Measurements from ENCODE around the gene PALM3.
"Not testable (repeated sequence)": the region's sequence is repeated elsewhere in the genome, so short reads cannot be mapped to it uniquely, and the experiment has no call there.

The PALM3 gene

GRCh38 chr19:14059093-14059480, 2.8 kb downstream of the PALM3 start:
- no peak for DNase-seq

- DNase-seq: no peak
Measured at GRCh38 chr19:14058182-14059092, 3.4 kb downstream of the PALM3 start.

GRCh38 chr19:14056741-14057356, 5.0 kb downstream of the PALM3 start:
- DNase-seq: no peak

- DNase-seq: no peak
Measured at GRCh38 chr19:14056069-14056666, 5.7 kb downstream of the PALM3 start.

- DNase-seq: no peak
Measured at GRCh38 chr19:14055396-14055795, 6.5 kb downstream of the PALM3 start.

- no peak for DNase-seq
Measured at GRCh38 chr19:14054721-14055120, 7.2 kb downstream of the PALM3 start.

GRCh38 chr19:14054099-14054498, 7.8 kb downstream of the PALM3 start:
- no peak for DNase-seq

GRCh38 chr19:14053500-14053899, 8.4 kb downstream of the PALM3 start:
- DNase-seq: no peak

GRCh38 chr19:14053032-14053431, 8.8 kb downstream of the PALM3 start:
- DNase-seq: no peak

GRCh38 chr19:14052470-14052869, 9.4 kb downstream of the PALM3 start:
- no peak for DNase-seq

GRCh38 chr19:14051980-14052379, 9.9 kb downstream of the PALM3 start:
- DNase-seq: no peak

GRCh38 chr19:14050961-14051360, 10.9 kb downstream of the PALM3 start:
- DNase-seq: not testable (repeated sequence)

GRCh38 chr19:14050512-14050911, 11.4 kb downstream of the PALM3 start:
- no peak for DNase-seq

- DNase-seq: no peak
Measured at GRCh38 chr19:14048443-14049153, 13.3 kb downstream of the PALM3 start.

- DNase-seq: not testable (repeated sequence)
Measured at GRCh38 chr19:14047866-14048265, 14.0 kb downstream of the PALM3 start.

- DNase-seq: not testable (repeated sequence)
Measured at GRCh38 chr19:14042659-14043608, 18.9 kb downstream of the PALM3 start.

GRCh38 chr19:14039181-14039580, 22.7 kb downstream of the PALM3 start:
- DNase-seq: no peak

- DNase-seq: no peak
Measured at GRCh38 chr19:14035706-14036105, 26.2 kb downstream of the PALM3 start.

- DNase-seq: not testable (repeated sequence)
Measured at GRCh38 chr19:14035159-14035558, 26.7 kb downstream of the PALM3 start.

- no peak for DNase-seq
Measured at GRCh38 chr19:14033946-14034345, 27.9 kb downstream of the PALM3 start.

- peak; percentile 35 for DNase-seq
Measured at GRCh38 chr19:14031719-14032480, 30.0 kb downstream of the PALM3 start, which contains the start of gene IL27RA. Gene IL27RA, plus strand, starts transcription at chr19:14031762. Its CDS starts 111 bp downstream, at chr19:14031873.

Data from DMS79 (cell line).